ENCODE measurements around the gene P4HB.

P4HB gene

DNA sequence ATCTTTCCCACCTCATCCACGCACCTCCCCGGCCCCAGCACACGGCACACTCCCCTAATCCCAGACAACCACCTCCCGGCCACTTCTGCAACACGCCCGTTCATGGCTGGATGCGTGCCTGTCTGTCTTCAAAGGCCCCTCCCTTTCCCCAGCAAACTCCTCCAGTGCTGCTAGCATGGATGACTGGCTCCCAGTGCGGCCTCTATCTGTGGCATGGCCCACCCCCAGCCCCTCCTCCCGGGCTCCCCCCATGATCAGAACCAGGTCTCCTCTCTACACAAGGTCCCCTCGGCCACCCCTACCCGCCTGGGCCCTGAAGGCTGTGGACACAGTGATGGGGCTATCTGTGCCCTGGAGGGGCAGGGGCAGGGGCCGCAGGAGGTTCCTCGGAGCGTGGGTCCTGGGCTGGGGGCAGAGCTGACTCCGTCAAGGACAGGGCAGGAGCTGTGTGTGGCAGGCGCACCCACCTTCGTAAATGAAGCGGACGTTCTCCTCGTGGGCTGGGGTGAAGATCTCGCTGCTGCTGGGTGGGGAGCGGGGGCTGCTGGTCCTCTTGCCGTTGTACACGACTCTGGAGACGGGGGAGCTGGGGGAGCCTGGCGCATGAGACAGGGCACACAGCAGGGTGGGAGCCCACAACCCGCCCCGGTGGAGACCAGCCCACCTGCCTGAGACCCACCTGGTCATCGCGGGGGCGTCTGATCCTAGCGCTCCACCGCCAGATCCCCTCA, 36.4 kb downstream of the P4HB start (continued):
- TF ChIP-seq, protein P1, sequence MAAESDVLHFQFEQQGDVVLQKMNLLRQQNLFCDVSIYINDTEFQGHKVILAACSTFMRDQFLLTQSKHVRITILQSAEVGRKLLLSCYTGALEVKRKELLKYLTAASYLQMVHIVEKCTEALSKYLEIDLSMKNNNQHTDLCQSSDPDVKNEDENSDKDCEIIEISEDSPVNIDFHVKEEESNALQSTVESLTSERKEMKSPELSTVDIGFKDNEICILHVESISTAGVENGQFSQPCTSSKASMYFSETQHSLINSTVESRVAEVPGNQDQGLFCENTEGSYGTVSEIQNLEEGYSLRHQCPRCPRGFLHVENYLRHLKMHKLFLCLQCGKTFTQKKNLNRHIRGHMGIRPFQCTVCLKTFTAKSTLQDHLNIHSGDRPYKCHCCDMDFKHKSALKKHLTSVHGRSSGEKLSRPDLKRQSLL (tag by site-specific recombination; IDR thresholded peaks at IDR 0.05), result no peak
- TF ChIP-seq, protein P2, sequence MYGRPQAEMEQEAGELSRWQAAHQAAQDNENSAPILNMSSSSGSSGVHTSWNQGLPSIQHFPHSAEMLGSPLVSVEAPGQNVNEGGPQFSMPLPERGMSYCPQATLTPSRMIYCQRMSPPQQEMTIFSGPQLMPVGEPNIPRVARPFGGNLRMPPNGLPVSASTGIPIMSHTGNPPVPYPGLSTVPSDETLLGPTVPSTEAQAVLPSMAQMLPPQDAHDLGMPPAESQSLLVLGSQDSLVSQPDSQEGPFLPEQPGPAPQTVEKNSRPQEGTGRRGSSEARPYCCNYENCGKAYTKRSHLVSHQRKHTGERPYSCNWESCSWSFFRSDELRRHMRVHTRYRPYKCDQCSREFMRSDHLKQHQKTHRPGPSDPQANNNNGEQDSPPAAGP (tag by site-specific recombination; IDR thresholded peaks at IDR 0.05), result 0 out of 2 replicates have a peak, but pooled peaks have one; percentile 15
- TF ChIP-seq ZNF561 (tag by site-specific recombination; IDR thresholded peaks at IDR 0.05; ENCODE audit: borderline replicate concordance) (no peak), GLIS1 (tag by site-specific recombination; IDR thresholded peaks at IDR 0.05) (no peak), SP7 (tag by site-specific recombination; IDR thresholded peaks at IDR 0.05) (no peak), ZNF521 (tag by site-specific recombination; IDR thresholded peaks at IDR 0.05) (no peak), ZNF214 (tag by site-specific recombination; IDR thresholded peaks at IDR 0.05; ENCODE audit: borderline replicate concordance) (no peak), ZNF221 (tag by site-specific recombination; IDR thresholded peaks at IDR 0.05; ENCODE audit: borderline replicate concordance) (no peak), WT1 (tag by site-specific recombination; IDR thresholded peaks at IDR 0.05) (peak; percentile 63), ZNF664 (tag by site-specific recombination; IDR thresholded peaks at IDR 0.05) (no peak), ZNF391 (tag by site-specific recombination; IDR thresholded peaks at IDR 0.05; ENCODE audit: borderline replicate concordance, low read depth) (no peak), GLIS2 (tag by site-specific recombination; IDR thresholded peaks at IDR 0.05) (no peak), TRIM28 (IDR thresholded peaks at IDR 0.05; ENCODE audit: borderline replicate concordance, low read length) (no peak), ZNF76 (tag by site-specific recombination; IDR thresholded peaks at IDR 0.05; ENCODE audit: borderline replicate concordance, low read depth) (no peak), ZFP3 (tag by site-specific recombination; IDR thresholded peaks at IDR 0.05; ENCODE audit: low read depth) (no peak), ZNF747 (tag by site-specific recombination; IDR thresholded peaks at IDR 0.05) (no peak)
- TF ChIP-seq, protein P3, sequence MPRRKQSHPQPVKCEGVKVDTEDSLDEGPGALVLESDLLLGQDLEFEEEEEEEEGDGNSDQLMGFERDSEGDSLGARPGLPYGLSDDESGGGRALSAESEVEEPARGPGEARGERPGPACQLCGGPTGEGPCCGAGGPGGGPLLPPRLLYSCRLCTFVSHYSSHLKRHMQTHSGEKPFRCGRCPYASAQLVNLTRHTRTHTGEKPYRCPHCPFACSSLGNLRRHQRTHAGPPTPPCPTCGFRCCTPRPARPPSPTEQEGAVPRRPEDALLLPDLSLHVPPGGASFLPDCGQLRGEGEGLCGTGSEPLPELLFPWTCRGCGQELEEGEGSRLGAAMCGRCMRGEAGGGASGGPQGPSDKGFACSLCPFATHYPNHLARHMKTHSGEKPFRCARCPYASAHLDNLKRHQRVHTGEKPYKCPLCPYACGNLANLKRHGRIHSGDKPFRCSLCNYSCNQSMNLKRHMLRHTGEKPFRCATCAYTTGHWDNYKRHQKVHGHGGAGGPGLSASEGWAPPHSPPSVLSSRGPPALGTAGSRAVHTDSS (tag by site-specific recombination; IDR thresholded peaks at IDR 0.05), result no peak
- TF ChIP-seq, protein P4, sequence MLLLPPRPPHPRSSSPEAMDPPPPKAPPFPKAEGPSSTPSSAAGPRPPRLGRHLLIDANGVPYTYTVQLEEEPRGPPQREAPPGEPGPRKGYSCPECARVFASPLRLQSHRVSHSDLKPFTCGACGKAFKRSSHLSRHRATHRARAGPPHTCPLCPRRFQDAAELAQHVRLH (tag by site-specific recombination; IDR thresholded peaks at IDR 0.05), result no peak
- TF ChIP-seq, protein P5, sequence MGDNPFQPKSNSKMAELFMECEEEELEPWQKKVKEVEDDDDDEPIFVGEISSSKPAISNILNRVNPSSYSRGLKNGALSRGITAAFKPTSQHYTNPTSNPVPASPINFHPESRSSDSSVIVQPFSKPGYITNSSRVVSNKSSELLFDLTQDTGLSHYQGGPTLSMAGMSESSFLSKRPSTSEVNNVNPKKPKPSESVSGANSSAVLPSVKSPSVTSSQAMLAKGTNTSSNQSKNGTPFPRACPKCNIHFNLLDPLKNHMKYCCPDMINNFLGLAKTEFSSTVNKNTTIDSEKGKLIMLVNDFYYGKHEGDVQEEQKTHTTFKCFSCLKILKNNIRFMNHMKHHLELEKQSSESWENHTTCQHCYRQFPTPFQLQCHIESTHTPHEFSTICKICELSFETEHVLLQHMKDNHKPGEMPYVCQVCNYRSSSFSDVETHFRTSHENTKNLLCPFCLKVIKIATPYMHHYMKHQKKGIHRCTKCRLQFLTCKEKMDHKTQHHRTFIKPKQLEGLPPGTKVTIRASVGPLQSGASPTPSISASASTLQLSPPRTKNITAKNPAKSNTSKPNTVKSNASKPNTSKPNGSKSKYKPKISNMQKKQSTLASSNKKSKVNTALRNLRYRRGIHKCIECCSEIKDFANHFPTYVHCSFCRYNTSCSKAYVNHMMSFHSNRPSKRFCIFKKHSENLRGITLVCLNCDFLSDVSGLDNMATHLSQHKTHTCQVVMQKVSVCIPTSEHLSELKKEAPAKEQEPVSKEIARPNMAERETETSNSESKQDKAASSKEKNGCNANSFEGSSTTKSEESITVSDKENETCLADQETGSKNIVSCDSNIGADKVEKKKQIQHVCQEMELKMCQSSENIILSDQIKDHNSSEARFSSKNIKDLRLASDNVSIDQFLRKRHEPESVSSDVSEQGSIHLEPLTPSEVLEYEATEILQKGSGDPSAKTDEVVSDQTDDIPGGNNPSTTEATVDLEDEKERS (tag by site-specific recombination; IDR thresholded peaks at IDR 0.05), result no peak
- TF ChIP-seq, protein P6, sequence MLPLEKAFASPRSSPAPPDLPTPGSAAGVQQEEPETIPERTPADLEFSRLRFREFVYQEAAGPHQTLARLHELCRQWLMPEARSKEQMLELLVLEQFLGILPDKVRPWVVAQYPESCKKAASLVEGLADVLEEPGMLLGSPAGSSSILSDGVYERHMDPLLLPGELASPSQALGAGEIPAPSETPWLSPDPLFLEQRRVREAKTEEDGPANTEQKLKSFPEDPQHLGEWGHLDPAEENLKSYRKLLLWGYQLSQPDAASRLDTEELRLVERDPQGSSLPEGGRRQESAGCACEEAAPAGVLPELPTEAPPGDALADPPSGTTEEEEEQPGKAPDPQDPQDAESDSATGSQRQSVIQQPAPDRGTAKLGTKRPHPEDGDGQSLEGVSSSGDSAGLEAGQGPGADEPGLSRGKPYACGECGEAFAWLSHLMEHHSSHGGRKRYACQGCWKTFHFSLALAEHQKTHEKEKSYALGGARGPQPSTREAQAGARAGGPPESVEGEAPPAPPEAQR (tag by site-specific recombination; IDR thresholded peaks at IDR 0.05), result no peak
- TF ChIP-seq, protein P7, sequence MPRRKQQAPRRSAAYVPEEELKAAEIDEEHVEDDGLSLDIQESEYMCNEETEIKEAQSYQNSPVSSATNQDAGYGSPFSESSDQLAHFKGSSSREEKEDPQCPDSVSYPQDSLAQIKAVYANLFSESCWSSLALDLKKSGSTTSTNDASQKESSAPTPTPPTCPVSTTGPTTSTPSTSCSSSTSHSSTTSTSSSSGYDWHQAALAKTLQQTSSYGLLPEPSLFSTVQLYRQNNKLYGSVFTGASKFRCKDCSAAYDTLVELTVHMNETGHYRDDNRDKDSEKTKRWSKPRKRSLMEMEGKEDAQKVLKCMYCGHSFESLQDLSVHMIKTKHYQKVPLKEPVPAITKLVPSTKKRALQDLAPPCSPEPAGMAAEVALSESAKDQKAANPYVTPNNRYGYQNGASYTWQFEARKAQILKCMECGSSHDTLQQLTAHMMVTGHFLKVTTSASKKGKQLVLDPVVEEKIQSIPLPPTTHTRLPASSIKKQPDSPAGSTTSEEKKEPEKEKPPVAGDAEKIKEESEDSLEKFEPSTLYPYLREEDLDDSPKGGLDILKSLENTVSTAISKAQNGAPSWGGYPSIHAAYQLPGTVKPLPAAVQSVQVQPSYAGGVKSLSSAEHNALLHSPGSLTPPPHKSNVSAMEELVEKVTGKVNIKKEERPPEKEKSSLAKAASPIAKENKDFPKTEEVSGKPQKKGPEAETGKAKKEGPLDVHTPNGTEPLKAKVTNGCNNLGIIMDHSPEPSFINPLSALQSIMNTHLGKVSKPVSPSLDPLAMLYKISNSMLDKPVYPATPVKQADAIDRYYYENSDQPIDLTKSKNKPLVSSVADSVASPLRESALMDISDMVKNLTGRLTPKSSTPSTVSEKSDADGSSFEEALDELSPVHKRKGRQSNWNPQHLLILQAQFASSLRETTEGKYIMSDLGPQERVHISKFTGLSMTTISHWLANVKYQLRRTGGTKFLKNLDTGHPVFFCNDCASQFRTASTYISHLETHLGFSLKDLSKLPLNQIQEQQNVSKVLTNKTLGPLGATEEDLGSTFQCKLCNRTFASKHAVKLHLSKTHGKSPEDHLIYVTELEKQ (tag by site-specific recombination; IDR thresholded peaks at IDR 0.05; ENCODE audit: borderline replicate concordance), result no peak
- TF ChIP-seq, protein P8, sequence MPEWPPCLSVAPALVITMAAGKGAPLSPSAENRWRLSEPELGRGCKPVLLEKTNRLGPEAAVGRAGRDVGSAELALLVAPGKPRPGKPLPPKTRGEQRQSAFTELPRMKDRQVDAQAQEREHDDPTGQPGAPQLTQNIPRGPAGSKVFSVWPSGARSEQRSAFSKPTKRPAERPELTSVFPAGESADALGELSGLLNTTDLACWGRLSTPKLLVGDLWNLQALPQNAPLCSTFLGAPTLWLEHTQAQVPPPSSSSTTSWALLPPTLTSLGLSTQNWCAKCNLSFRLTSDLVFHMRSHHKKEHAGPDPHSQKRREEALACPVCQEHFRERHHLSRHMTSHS (tag by site-specific recombination; IDR thresholded peaks at IDR 0.05), result no peak

Measured in HEK293 (cell line).